GM12878 (cell line): ENCODE measurements around the gene FAM193A. TPM values are rescaled to one million over a fixed set of nuclear protein-coding genes. Genes with fewer than 3 reads are reported as not detected.

Source experiments
- ATAC-seq: fragments of 200-7000 bp; cut with Tn5 transposase; 3 replicates; pipeline ENCODE4 v1.9.1; 2020; ENCODE audit warnings: mild to moderate bottlenecking, moderate library complexity
- BruUV-seq: library from RNA; stranded (reverse); fragments of 400-500 nt; replicated peaks from 2 replicates; lab custom pipeline; 2021; lab: Mats Ljungman, UMichigan
- CTCF ChIA-PET: fragments of 300-600 bp; sonication (Branson Sonifier 250); formaldehyde crosslinking; extraction: SDS; loops from one replicate; lab custom pipeline; 2021; ENCODE audit warnings: inconsistent platforms; lab: Yijun Ruan, JAX
- POLR2A ChIA-PET: fragments of 350-600 bp; formaldehyde crosslinking; extraction: SDS; loops from one replicate; lab custom pipeline; 2021; ENCODE audit warnings: inconsistent platforms; lab: Charles Lee
- RAD21 ChIA-PET: fragments of 300-600 bp; sonication (Branson Sonifier 250); formaldehyde crosslinking; loops from one replicate; lab custom pipeline; 2023; ENCODE audit warnings: antibody characterized with exemption; ENCODE audit not compliant: unreplicated experiment; lab: Charles Lee
- SMC1A ChIA-PET: fragments of 300-600 bp; sonication (Branson Sonifier 250); formaldehyde crosslinking; loops from one replicate; lab custom pipeline; 2023; ENCODE audit not compliant: unreplicated experiment, uncharacterized antibody; lab: Charles Lee
- DNase-seq: peaks from one replicate; pipeline ENCODE4 v3.0.0-alpha.2; 2011; ENCODE audit warnings: low read depth, low spot score
- FAIRE-seq: peaks from 3 replicates; lab custom pipeline; 2011; peaks lifted over from hg19 to GRCh38; lab: Jason Lieb, UNC
- H2AFZ ChIP-seq: 2 replicates; pipeline ENCODE4 v1.6.0; 2011; ENCODE audit warnings: low read depth, low read length, control low read depth; ENCODE audit not compliant: control insufficient read depth
- H3K27ac ChIP-seq: 2 replicates; pipeline ENCODE4 v1.5.1; 2011; ENCODE audit warnings: control low read depth; ENCODE audit not compliant: control insufficient read depth, insufficient read depth
- H3K27me3 ChIP-seq, 2 experiments: replicated peaks in 1 of 2; 2 replicates each; pipeline versions ENCODE4 v1.6.0 to v1.6.1; 2011; ENCODE audit warnings: low read length in 1 of 2; ENCODE audit not compliant: control insufficient read depth in 2 of 2, insufficient read depth in 2 of 2
- H3K36me3 ChIP-seq, 2 experiments: 2 replicates each; pipeline ENCODE4 v1.5.1; 2011; ENCODE audit warnings: low read length in 1 of 2; ENCODE audit not compliant: control insufficient read depth in 2 of 2, insufficient read depth in 2 of 2
- H3K4me1 ChIP-seq: 2 replicates; pipeline ENCODE4 v1.6.1; 2011; ENCODE audit warnings: mild to moderate bottlenecking, low read length, moderate library complexity, mixed read lengths; ENCODE audit not compliant: control insufficient read depth, insufficient read depth
- H3K4me2 ChIP-seq: 2 replicates; pipeline ENCODE4 v1.6.0; 2011; ENCODE audit warnings: control low read depth; ENCODE audit not compliant: control insufficient read depth, insufficient read depth
- H3K4me3 ChIP-seq: fragments of 200-600 bp; sonication (generic); 2 replicates; pipeline ENCODE4 v1.5.1; 2016
- H3K79me2 ChIP-seq: 2 replicates; pipeline ENCODE4 v1.6.0; 2011; ENCODE audit warnings: low read length; ENCODE audit not compliant: control insufficient read depth, insufficient read depth
- H3K9ac ChIP-seq: 2 replicates; pipeline ENCODE4 v1.8.0; 2011; ENCODE audit warnings: low read length, control low read depth, mixed read lengths; ENCODE audit not compliant: control insufficient read depth, insufficient read depth
- H3K9me3 ChIP-seq: replicated peaks from 3 replicates; pipeline ENCODE4 v1.5.1; 2011; ENCODE audit warnings: mild to moderate bottlenecking, low read length; ENCODE audit not compliant: control insufficient read depth, insufficient read depth
- H4K20me1 ChIP-seq: 2 replicates; pipeline ENCODE4 v1.6.0; 2011; ENCODE audit not compliant: control insufficient read depth, insufficient read depth
- JUND ChIP-seq: IDR thresholded peaks from 2 replicates; pipeline ENCODE4 v1.6.1; 2012; ENCODE audit warnings: low read depth, mild to moderate bottlenecking, low read length, improper control_type of control experiment, moderate library complexity
- MTA3 ChIP-seq: IDR thresholded peaks from 2 replicates; pipeline ENCODE4 v1.6.1; 2012; ENCODE audit warnings: low read length, inconsistent platforms, borderline replicate concordance
- ZNF384 ChIP-seq: IDR thresholded peaks from 2 replicates; pipeline ENCODE4 v1.6.1; 2012; ENCODE audit warnings: low read depth, mild to moderate bottlenecking, low read length, improper control_type of control experiment, borderline replicate concordance
- ZNF592 ChIP-seq: fragments of 450-650 bp; IDR thresholded peaks from 2 replicates; pipeline ENCODE4 v1.6.1; 2017; ENCODE audit warnings: mild to moderate bottlenecking, moderate library complexity
- WGBS: methylation state at CpG from one replicate; pipeline ENCODE4 v1.1.6; 2016; ENCODE audit warnings: low lambda C conversion rate; ENCODE audit not compliant: insufficient replicate concordance, insufficient coverage; ENCODE audit errors: missing lambda C conversion rate; 5-methylcytosine and 5-hydroxymethylcytosine counted together
- in situ Hi-C: fragments of 300-500 bp; cut with MboI; formaldehyde crosslinking; loops from 9 replicates; pipeline ENCODE4 v1.14.3; 2018; ENCODE audit warnings: mixed read lengths
- intact Hi-C: fragments of 100-400 bp; cut with micrococcal nuclease; formaldehyde crosslinking; loops from one replicate; pipeline ENCODE4 v1.14.2; 2022; ENCODE audit not compliant: unreplicated experiment
- polyA plus RNA-seq, 11 experiments: library from polyadenylated mRNA; depleted of rRNA in 4 of 11; unstranded in 6 of 11; stranded (reverse) in 5 of 11; fragments of >200 nt; fragmentation: Nextera tagmentation in 4 of 11; fragmentation: Illumina TruSeq in 1 of 11; extraction: Ambion mirVana in 4 of 11; extraction: Trizol in 1 of 11; gene quantifications; 1 replicate in 1 of 11; 2 replicates in 10 of 11; pipeline versions ENCODE4 v1.2.1 to v1.2.3, GENCODE V29; 2011 to 2016; ENCODE audit warnings: inconsistent platforms in 2 of 11, missing spikeins in 2 of 11, low read depth in 1 of 11
- total RNA-seq, 4 experiments: library from RNA; depleted of rRNA in 3 of 4; stranded (reverse); fragments of >200 nt in 3 of 4; fragmentation: Illumina TruSeq in 1 of 4; extraction: Trizol in 1 of 4; gene quantifications; 2 replicates each; pipeline versions ENCODE4 v1.2.1 to v1.2.3, GENCODE V29; 2013 to 2021

The FAM193A gene
- total and polyA plus RNA-seq, 10 of the 15 experiments (the other 5 are each of a cell fraction or from before 2014, with no cell fraction given) = 0.52 to 23.3 (median 7.4) TPM

- no peak overlapping the region for H2AFZ ChIP-seq
- FAIRE-seq (no peak), ATAC-seq (no peak), DNase-seq (no peak)
- BruUV-seq = no TSS peak
- no peaks in the 10 kb centered on the region for H3K27me3 ChIP-seq
- ChIA-PET RAD21 (no interaction called here), POLR2A (no interaction called here), CTCF (interaction anchor here (0.9 kb wide), 1 partner anchor 155 kb away, joined by 3 read pairs; no protein-coding TSS in a partner anchor), SMC1A (no interaction called here)
- in situ Hi-C loops (no loop called here), intact Hi-C loops (no loop called here)
- no peaks in the 10 kb centered on the region; the same call in 1 of the 2 replicates for H4K20me1 ChIP-seq
- peaks cover 63% of the 10 kb centered on the region for H3K79me2 ChIP-seq
- WGBS = 88% methylated on average over 6 of the region's 6 CpGs
- H3K4me2 ChIP-seq = no peak overlapping the region
- H3K4me1 ChIP-seq = no peaks in the 10 kb centered on the region; the same call in 1 of the 2 replicates
- H3K9me3 ChIP-seq = no peaks in the 10 kb centered on the region
- H3K27ac ChIP-seq = no peak overlapping the region
- H3K4me3 ChIP-seq = no peak overlapping the region
- no peak overlapping the region for H3K9ac ChIP-seq
- TF ChIP-seq ZNF384 (no peak), MTA3 (no peak), JUND (no peak), ZNF592 (no peak)
- H3K36me3 ChIP-seq = peaks cover 2 to 5% of the 10 kb centered on the region in 2 experiments; a peak in 3 of 4 replicates
These were observed 21.9 kb downstream of the FAM193A start for GRCh38 chr4:2558301-2558700.
